HUES6 (cell line): ENCODE data around the gene ENDOD1.
"Not testable (repeated sequence)": the region's sequence is repeated elsewhere in the genome, so short reads cannot be mapped to it uniquely, and the experiment has no call there.

Experiments
- H3K27ac ChIP-seq: 2 replicates; pipeline ENCODE4 v1.7.0; 2013; ENCODE audit warnings: low read depth, mild to moderate bottlenecking, low read length, inconsistent platforms
- H3K27me3 ChIP-seq: 2 replicates; pipeline ENCODE4 v1.6.1; 2013; ENCODE audit warnings: low read length; ENCODE audit not compliant: control insufficient read depth, insufficient read depth
- H3K36me3 ChIP-seq: 2 replicates; pipeline ENCODE4 v1.6.1; 2013; ENCODE audit warnings: low read length; ENCODE audit not compliant: control insufficient read depth, insufficient read depth
- H3K4me1 ChIP-seq: 2 replicates; pipeline ENCODE4 v1.6.1; 2013; ENCODE audit warnings: low read length; ENCODE audit not compliant: control insufficient read depth, insufficient read depth
- H3K4me3 ChIP-seq: 2 replicates; pipeline ENCODE4 v1.5.1; 2013; ENCODE audit warnings: low read depth, low read length
- H3K9ac ChIP-seq: one replicate; pipeline ENCODE4 v1.6.1; 2013; ENCODE audit warnings: mild to moderate bottlenecking, low read length
- H3K9me3 ChIP-seq: 2 replicates; pipeline ENCODE4 v1.6.1; 2013; ENCODE audit warnings: low read depth, low read length; ENCODE audit not compliant: control insufficient read depth, insufficient read depth

The ENDOD1 gene

DNA sequence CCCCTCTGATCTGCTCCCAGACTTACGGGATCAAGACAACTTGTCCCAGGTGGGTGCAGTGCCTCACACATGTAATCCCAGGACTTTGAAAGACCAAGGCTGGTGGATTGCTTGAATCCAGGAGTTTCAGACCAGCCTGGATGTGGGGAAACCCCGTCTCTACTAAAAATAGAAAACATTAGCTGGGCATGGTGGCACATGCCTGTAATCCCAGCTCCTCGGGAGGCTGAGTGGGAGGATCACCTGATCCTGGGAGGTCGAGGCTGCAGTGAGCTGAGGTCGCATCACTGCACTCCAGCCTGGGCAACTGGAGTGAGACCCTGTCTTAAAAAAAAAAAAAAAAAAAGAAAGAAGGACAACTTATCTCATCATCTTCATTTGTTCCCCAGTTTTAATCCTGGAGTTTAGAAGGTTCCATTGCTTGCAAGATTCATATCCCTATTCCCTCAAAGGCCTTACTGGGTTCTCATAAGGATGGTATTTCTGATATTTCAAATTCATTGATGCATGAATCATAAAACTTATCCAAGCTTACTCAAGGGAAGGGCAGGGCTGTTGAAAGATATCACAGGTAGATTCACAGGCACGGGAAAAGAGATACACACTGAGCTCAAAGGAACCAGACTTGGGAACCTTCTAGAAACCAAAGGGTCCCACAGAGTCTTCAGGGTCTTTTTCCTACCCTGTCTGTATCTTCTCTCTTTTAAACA is 14.6 kb downstream of the ENDOD1 start:
- H3K36me3 ChIP-seq, result no peaks in the 10 kb centered on the region
- no peak overlapping the region for H3K4me3 ChIP-seq
- no peak overlapping the region for H3K9ac ChIP-seq
- H3K9me3 ChIP-seq, result no peaks in the 10 kb centered on the region
- H3K4me1 ChIP-seq, result peaks cover 16% of the 10 kb centered on the region; the same call in 1 of the 2 replicates
- no peak overlapping the region for H3K27ac ChIP-seq
- no peaks in the 10 kb centered on the region for H3K27me3 ChIP-seq

DNA sequence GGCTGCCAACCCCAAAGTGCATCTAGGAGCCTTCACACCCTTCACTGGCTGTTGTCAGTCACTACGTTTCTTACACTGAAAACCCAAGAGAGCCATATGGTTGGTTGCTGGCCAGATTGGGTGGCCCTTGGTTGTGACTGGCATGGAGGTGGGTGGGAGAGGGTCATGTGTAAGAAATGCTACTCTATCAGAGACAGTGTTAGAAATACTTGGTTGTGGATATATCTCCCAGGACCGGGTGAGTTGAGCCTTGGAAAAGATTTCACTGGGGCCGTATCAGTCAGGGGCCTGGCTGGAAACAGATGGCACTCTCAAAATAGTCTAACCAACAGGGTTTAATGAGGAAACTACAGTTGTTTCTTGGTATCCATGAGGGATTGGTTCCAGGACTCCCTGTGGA is 15.2 kb downstream of the ENDOD1 start:
- Histone ChIP-seq H3K27me3 (no peaks in the 10 kb centered on the region), H3K27ac (no peak overlapping the region), H3K9ac (no peak overlapping the region), H3K9me3 (no peaks in the 10 kb centered on the region), H3K4me3 (no peak overlapping the region), H3K36me3 (no peaks in the 10 kb centered on the region), H3K4me1 (peaks cover 16% of the 10 kb centered on the region; the same call in 1 of the 2 replicates)

DNA sequence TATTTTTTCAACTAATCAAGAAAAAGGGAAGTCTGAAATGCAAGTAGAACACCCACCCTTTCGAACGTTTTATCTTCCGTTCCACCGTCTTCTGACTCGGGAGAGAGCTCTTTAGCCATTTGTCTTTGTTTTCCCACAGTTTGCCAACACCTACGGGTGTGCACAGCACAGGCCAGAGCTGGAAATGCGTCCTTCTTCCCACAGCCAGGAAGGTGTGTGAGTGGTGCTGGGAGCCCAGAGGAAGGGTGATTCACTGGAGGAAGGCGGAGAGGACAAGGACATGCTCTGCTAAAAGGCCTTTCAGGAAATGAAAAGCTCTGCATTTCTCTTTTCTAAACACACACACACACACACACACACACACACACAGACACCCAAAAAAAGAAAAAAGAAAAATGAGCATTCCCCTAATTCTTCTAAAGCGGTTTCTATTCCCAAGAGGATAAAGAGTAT is 18.5 kb downstream of the ENDOD1 start:
- Histone ChIP-seq H3K36me3 (no peaks in the 10 kb centered on the region), H3K4me1 (peaks cover 16% of the 10 kb centered on the region; the same call in 1 of the 2 replicates), H3K4me3 (no peak overlapping the region), H3K9ac (no peak overlapping the region), H3K9me3 (peaks cover 3% of the 10 kb centered on the region; the same call in 1 of the 2 replicates), H3K27me3 (no peaks in the 10 kb centered on the region), H3K27ac (no peak overlapping the region)

DNA sequence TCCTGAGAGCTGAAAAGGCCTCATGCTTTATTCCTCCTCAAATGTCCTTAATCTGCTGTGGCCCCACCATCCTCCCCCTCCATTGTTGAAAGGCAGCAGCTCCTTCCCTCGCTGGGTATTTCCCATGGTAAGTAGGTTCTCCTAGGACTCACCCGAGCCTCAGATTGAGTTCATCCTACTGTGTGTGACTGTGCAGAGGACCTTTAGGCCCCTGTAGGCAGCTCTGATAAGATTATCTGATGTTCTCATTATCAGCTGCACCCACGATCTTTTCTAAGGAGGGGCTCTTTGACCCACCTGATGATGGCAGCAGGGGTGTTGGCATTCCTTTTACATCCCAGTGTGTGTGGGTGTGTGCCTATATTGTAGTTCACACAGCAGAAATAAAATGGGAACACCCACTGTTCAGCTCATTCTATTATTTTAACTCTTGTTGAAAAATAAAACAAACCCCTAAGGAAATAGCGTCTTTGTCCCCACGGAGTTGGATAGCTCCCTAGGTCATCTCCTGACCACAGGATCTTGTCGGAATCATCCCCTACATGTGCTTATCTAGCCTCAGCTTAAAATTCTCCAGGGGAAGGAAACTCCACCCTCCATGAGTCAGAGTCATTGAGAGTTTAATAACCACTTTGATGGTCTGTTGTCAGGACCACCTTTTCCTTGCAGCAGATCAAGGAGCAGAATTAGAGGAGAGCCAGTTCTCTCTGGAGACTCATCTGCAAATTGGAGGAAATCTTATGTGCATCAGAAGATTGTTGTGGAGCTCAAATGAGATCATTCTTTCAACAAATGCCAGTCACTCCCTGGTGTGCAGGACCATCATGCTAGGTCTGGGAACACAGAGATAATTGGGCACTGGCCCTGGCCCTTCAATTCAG is 19.3 kb downstream of the ENDOD1 start:
- Histone ChIP-seq H3K27me3 (no peaks in the 10 kb centered on the region), H3K9me3 (peaks cover 3% of the 10 kb centered on the region; the same call in 1 of the 2 replicates), H3K36me3 (no peaks in the 10 kb centered on the region), H3K9ac (no peak overlapping the region), H3K4me3 (no peak overlapping the region), H3K27ac (no peak overlapping the region), H3K4me1 (peaks cover 16% of the 10 kb centered on the region; the same call in 1 of the 2 replicates)

DNA sequence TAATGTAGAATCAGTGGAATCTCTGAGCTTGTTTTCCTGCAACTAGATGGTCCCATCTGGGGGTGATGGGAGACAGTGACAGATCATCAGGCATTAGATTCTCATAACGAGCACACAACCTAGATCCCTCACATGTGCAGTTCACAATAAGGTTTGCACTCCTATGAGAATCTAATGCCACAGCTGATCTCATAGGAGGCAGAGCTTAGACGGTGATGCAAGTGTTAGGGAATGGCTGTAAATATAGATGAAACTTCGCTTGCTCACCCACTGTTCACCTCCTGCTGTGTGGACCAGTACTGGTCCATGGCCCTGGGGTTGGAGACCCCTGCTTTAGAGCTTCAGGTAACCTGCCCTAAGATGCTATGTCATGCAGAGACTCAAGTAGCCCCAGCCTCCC is 21.8 kb downstream of the ENDOD1 start:
- not testable (repeated sequence) for H3K9ac ChIP-seq, H3K9me3 ChIP-seq, H3K27me3 ChIP-seq, H3K4me3 ChIP-seq, H3K27ac ChIP-seq, H3K36me3 ChIP-seq
- peaks cover 16% of the 10 kb centered on the region; the same call in 1 of the 2 replicates for H3K4me1 ChIP-seq

DNA sequence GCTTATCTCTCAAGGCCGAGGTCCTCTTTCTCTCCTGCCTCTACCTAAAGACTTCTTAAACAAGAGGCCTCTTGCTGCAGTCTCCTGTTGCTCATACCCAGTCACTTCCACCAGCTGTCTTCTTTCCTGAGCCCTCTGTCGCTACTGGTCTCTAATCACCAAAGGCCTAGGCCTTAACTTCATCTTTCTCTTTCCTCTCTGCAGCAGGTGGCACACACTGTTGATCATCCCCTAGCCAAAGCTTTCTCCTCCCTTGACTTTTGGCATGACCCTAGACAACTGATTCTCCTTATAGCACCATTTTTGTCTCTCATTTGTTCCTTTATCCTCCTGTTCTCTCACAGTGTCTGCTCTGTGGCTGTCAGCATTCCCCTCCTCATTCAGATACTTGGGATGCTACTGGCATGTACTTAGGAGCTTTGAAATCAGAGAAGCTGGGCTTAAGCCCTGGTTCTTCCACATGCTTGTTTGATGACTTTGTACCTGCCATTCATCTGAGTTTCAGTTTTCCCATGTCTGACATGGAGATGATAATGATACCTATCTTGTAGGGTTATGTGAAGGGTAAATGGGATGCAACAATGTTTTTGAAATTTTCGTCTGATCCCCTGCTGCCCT is 22.4 kb downstream of the ENDOD1 start:
- Histone ChIP-seq H3K36me3 (no peaks in the 10 kb centered on the region), H3K4me1 (peaks cover 16% of the 10 kb centered on the region; the same call in 1 of the 2 replicates)

DNA sequence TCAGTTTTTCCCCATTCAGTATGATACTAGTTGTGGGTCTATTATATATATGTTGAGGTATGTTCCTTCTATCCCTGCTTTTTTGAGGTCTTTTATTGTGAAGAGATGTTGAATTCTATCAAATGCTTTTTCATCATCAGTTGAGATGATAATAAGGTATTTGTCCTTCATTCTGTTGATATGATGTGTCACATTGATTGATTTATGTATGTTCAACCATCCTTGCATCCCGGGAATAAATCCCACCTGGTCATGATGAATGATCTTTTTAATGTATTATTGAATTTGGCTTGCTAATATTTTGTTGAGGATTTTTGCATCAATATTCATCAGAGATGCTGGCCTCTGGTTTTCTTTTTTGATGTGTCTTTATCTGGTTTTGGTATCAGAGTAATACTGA is 26.0 kb downstream of the ENDOD1 start:
- H3K4me1 ChIP-seq, result no peaks in the 10 kb centered on the region
- no peaks in the 10 kb centered on the region for H3K36me3 ChIP-seq
- H3K27ac ChIP-seq, result no peak overlapping the region
- H3K9me3 ChIP-seq, result peaks cover 3% of the 10 kb centered on the region; the same call in 1 of the 2 replicates
- H3K4me3 ChIP-seq, result no peak overlapping the region
- no peak overlapping the region for H3K9ac ChIP-seq
- peaks cover 4% of the 10 kb centered on the region; the same call in 1 of the 2 replicates for H3K27me3 ChIP-seq

More for the DNA sequence above, 22.4 kb downstream of the ENDOD1 start:
- no peak overlapping the region for H3K9ac ChIP-seq
- H3K4me3 ChIP-seq, result no peak overlapping the region
- H3K9me3 ChIP-seq, result peaks cover 3% of the 10 kb centered on the region; the same call in 1 of the 2 replicates
- H3K27ac ChIP-seq, result no peak overlapping the region
- peaks cover 4% of the 10 kb centered on the region; the same call in 1 of the 2 replicates for H3K27me3 ChIP-seq

DNA sequence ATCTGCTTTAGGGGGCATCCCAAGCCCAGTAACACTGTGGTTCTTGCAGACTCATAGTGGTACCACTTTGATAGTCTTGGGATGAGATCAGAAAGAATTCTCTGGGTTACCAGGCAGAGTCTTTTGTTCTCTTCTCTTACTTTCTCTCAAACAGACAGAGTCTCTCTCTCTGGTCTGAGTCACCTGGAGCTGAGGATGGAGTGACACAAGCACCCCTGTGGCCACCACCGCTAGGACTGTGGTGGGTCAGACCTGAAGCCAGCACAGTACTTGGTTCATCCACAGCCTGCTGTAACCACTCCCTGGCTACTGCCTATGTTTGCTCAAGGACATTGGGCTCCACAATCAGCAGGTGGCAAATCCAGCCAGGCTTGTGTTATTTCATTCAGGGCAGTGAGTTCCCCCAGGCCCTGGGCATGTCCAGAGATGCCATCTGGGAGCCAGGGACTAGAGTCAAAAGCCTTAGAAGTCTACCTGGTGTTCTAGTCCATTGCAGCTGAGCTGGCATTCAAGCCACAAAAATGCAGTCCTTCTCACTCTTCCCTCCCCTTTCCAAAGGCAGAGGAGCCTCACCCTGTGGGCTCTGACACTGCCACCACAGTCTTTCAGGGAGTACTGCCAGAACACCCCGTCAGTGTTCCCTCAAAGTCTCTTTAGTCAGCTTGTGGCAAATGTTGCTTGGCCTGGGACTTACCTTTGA is 29.9 kb downstream of the ENDOD1 start:
- Histone ChIP-seq H3K9me3 (no peaks in the 10 kb centered on the region), H3K9ac (no peak overlapping the region), H3K4me3 (no peak overlapping the region), H3K27me3 (peaks cover 4% of the 10 kb centered on the region; the same call in 1 of the 2 replicates), H3K36me3 (no peaks in the 10 kb centered on the region), H3K27ac (no peak overlapping the region), H3K4me1 (no peaks in the 10 kb centered on the region)

DNA sequence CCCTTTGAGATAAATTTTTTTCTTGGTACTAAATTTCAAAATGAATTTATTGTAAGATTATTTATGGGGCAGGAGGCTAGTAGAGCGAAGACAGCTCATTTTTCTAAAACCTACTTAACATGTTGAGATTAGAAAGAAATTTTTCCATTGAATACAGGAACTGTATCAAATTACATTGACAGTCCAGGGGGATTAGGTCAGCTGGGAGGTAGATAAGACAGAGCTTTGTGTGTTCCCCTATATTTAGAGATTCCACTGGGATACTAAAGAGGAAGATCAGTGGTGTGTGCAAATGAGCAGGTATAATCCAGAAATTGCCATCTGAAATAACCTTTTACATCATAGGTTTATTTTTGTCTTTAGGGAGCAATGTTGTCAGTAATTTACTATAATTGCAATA is 32.1 kb downstream of the ENDOD1 start:
- Histone ChIP-seq H3K4me1 (no peaks in the 10 kb centered on the region), H3K9ac (no peak overlapping the region), H3K36me3 (no peaks in the 10 kb centered on the region), H3K27ac (no peak overlapping the region), H3K4me3 (no peak overlapping the region), H3K27me3 (no peaks in the 10 kb centered on the region), H3K9me3 (no peaks in the 10 kb centered on the region)

DNA sequence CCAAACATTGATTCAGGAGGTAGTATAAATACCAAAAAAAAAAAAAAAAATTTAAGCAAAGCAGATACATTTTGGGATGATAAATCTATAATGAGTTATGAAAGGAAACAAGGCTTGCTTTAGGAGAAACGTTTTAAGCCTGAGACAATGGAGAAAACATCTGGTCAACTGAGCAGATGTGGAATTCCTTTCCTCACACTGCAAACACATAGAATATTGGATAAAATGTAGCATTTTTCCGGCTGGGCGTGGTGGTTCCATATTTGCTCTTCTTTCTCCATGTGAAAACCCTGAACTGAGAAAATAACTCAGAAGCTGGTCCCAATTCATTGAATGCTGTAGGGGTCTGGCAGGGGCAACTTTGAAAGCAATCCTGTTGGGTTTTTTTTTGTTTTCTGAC is 33.9 kb downstream of the ENDOD1 start:
- no peaks in the 10 kb centered on the region for H3K27me3 ChIP-seq
- H3K36me3 ChIP-seq, result no peaks in the 10 kb centered on the region
- no peaks in the 10 kb centered on the region for H3K4me1 ChIP-seq
- H3K9ac ChIP-seq, result no peak overlapping the region
- H3K4me3 ChIP-seq, result no peak overlapping the region
- H3K9me3 ChIP-seq, result no peaks in the 10 kb centered on the region
- no peak overlapping the region for H3K27ac ChIP-seq
